Measurements from ENCODE around the gene SMIM45.

The SMIM45 gene

DNA sequence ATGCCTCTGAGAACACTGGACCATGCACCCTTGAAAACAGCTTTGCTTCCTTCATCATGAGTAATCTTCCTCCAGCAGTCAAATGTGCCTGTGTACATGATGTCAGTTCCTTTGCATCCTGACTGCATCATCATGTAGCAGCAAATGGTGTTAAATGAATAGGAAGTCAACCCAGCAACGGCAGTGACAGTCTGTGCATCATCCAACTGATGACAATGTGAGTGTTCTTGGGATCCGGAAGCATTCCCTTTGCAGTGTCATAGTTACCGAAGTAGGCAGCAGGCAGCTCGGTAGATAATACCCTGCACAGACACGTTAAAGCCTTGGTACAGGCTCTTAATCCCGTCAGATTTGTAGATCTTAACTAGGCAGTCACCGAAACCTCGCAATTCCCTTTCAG is 49.2 kb downstream of the SMIM45 start:
- TF ChIP-seq, protein P1, sequence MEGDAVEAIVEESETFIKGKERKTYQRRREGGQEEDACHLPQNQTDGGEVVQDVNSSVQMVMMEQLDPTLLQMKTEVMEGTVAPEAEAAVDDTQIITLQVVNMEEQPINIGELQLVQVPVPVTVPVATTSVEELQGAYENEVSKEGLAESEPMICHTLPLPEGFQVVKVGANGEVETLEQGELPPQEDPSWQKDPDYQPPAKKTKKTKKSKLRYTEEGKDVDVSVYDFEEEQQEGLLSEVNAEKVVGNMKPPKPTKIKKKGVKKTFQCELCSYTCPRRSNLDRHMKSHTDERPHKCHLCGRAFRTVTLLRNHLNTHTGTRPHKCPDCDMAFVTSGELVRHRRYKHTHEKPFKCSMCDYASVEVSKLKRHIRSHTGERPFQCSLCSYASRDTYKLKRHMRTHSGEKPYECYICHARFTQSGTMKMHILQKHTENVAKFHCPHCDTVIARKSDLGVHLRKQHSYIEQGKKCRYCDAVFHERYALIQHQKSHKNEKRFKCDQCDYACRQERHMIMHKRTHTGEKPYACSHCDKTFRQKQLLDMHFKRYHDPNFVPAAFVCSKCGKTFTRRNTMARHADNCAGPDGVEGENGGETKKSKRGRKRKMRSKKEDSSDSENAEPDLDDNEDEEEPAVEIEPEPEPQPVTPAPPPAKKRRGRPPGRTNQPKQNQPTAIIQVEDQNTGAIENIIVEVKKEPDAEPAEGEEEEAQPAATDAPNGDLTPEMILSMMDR (IDR thresholded peaks at IDR 0.05; ENCODE audit: low read depth, low read length) = no peak
- peaks cover 7% of the 10 kb centered on the region for H3K36me3 ChIP-seq
- H3K9me3 ChIP-seq (ENCODE audit: severe bottlenecking) = no peaks in the 10 kb centered on the region
- peak; percentile 67 for DNase-seq
- H3K27me3 ChIP-seq (ENCODE audit: insufficient read depth, low read depth, severe bottlenecking) = no peaks in the 10 kb centered on the region
- peak overlapping the region; percentile 59 for H3K4me3 ChIP-seq (ENCODE audit: low read depth, low read length)
- H3K27ac ChIP-seq = no peak overlapping the region; the same call in 1 of the 2 replicates

DNA sequence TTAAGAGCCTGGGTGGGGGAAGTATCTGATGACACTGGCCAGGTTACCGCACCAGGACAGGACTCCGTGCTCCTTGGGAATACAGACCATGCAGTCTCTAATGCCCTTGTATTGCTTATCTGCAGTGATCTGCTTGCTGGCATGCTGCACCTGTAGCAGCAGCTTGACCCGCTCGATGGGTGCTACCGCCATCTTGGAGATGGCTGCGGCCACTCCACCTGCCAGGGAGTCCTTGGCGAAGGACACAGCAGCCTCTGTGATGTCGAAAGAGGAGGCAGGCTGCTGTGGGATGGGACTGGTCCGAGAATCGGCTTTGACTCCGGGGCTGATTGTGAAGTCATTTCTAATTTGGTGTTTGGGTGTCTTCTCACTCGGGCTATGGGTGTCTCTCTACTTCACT is 49.8 kb downstream of the SMIM45 start:
- Histone ChIP-seq H3K36me3 (peaks cover 2% of the 10 kb centered on the region; the same call in 1 of the 2 replicates), H3K27me3 (ENCODE audit: insufficient read depth, low read depth, severe bottlenecking) (no peaks in the 10 kb centered on the region), H3K27ac (peak overlapping the region; percentile 51), H3K9me3 (ENCODE audit: severe bottlenecking) (no peaks in the 10 kb centered on the region), H3K4me3 (ENCODE audit: low read depth, low read length) (peak overlapping the region; percentile 59)
- DNase-seq = peak; percentile 25
- TF ChIP-seq, protein P1 (IDR thresholded peaks at IDR 0.05; ENCODE audit: low read depth, low read length) = no peak

DNA sequence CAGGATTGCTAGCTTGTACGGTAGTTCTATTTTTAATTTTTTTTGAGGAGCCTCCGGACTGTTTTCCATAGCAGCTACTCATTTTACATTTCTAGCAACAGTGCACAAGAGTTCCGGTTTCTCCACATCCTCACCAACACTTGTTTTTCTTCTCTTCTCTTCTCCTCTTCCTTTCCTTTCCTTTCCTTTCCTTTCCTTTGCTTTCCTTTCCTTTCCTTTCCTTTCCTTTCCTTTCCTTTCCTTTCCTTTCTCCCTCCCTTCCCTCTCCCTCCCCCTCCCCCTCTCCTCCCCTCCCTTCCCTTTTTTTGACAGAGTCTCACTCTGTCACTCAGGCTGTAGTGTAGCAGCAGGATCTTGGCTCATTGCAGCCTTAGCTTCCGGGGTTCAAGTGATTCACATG is 56.0 kb downstream of the SMIM45 start:
- H3K9me3 ChIP-seq (ENCODE audit: severe bottlenecking) = peaks cover 7% of the 10 kb centered on the region
- TF ChIP-seq, protein P1 (IDR thresholded peaks at IDR 0.05; ENCODE audit: low read depth, low read length) = no peak
- H3K36me3 ChIP-seq = no peaks in the 10 kb centered on the region
- DNase-seq = no peak
- H3K4me3 ChIP-seq (ENCODE audit: low read depth, low read length) = no peak overlapping the region
- no peaks in the 10 kb centered on the region for H3K27me3 ChIP-seq (ENCODE audit: insufficient read depth, low read depth, severe bottlenecking)
- no peak overlapping the region for H3K27ac ChIP-seq
